ENCODE data around the gene PER1.

- TF ChIP-seq, protein P1, sequence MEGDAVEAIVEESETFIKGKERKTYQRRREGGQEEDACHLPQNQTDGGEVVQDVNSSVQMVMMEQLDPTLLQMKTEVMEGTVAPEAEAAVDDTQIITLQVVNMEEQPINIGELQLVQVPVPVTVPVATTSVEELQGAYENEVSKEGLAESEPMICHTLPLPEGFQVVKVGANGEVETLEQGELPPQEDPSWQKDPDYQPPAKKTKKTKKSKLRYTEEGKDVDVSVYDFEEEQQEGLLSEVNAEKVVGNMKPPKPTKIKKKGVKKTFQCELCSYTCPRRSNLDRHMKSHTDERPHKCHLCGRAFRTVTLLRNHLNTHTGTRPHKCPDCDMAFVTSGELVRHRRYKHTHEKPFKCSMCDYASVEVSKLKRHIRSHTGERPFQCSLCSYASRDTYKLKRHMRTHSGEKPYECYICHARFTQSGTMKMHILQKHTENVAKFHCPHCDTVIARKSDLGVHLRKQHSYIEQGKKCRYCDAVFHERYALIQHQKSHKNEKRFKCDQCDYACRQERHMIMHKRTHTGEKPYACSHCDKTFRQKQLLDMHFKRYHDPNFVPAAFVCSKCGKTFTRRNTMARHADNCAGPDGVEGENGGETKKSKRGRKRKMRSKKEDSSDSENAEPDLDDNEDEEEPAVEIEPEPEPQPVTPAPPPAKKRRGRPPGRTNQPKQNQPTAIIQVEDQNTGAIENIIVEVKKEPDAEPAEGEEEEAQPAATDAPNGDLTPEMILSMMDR (IDR thresholded peaks at IDR 0.05), result peak; percentile 97
- no peak for TF ChIP-seq TCF7L2 (IDR thresholded peaks at IDR 0.05; ENCODE audit: low read depth, low read length)
These were observed 33.2 kb downstream of the PER1 start for GRCh38 chr17:8118769-8119580.

Measured in Panc1 (cell line).